GM18511 (cell line): ENCODE data around the gene SMC6.

Experiments
- ATAC-seq: cut with Tn5 transposase; IDR thresholded peaks from one replicate; pipeline ENCODE4 v1.9.1; 2021; ENCODE audit warnings: mild to moderate bottlenecking, moderate library complexity; ENCODE audit not compliant: unreplicated experiment

Gene SMC6

GRCh38 chr2:17768894-17769293 lies 15.3 kb upstream of the SMC6 start:
- ATAC-seq: no peak

GRCh38 chr2:17765398-17765797 lies 11.8 kb upstream of the SMC6 start:
- no peak for ATAC-seq

GRCh38 chr2:17763641-17764333 lies 10.2 kb upstream of the SMC6 start:
- ATAC-seq: no peak

GRCh38 chr2:17762451-17762850 lies 8.8 kb upstream of the SMC6 start:
- ATAC-seq: no peak

GRCh38 chr2:17759805-17760204 lies 6.2 kb upstream of the SMC6 start:
- no peak for ATAC-seq

GRCh38 chr2:17758118-17758517 lies 4.5 kb upstream of the SMC6 start:
- no peak for ATAC-seq

- ATAC-seq: no peak
These were observed 3.7 kb upstream of the SMC6 start for GRCh38 chr2:17757321-17757720.

GRCh38 chr2:17756668-17757067 lies 3.1 kb upstream of the SMC6 start:
- ATAC-seq: no peak

- ATAC-seq: no peak
These were observed 1.3 kb upstream of the SMC6 start for GRCh38 chr2:17754773-17755425.

GRCh38 chr2:17752892-17753802 lies 463 bp downstream of the SMC6 start:
- peak; percentile 41 for ATAC-seq

- ATAC-seq: peak; percentile 24
These were observed 1.4 kb downstream of the SMC6 start for GRCh38 chr2:17752246-17752645.

GRCh38 chr2:17749753-17750438 lies 3.7 kb downstream of the SMC6 start:
- peak; percentile 21 for ATAC-seq

GRCh38 chr2:17748745-17749144 lies 4.9 kb downstream of the SMC6 start:
- no peak for ATAC-seq

GRCh38 chr2:17747684-17748452 lies 5.7 kb downstream of the SMC6 start:
- ATAC-seq: no peak

GRCh38 chr2:17740203-17740602 lies 13.4 kb downstream of the SMC6 start:
- ATAC-seq: no peak

GRCh38 chr2:17736989-17737388 lies 16.6 kb downstream of the SMC6 start:
- ATAC-seq: no peak

- no peak for ATAC-seq
These were observed 17.7 kb downstream of the SMC6 start for GRCh38 chr2:17735864-17736263.

GRCh38 chr2:17733599-17733998 lies 20.0 kb downstream of the SMC6 start:
- ATAC-seq: peak; percentile 46

- no peak for ATAC-seq
These were observed 23.7 kb downstream of the SMC6 start for GRCh38 chr2:17729880-17730279.

GRCh38 chr2:17728210-17728609 lies 25.4 kb downstream of the SMC6 start:
- ATAC-seq: no peak
